Naive thymus-derived CD8-positive, alpha-beta T cell (primary cell): ENCODE results near the gene DMRT2. TPM values are rescaled to one million over a fixed set of nuclear protein-coding genes. Genes with fewer than 3 reads are reported as not detected.

Experiments
- ATAC-seq, 2 donors: fragments of 150-1000 bp; cut with Tn5 transposase in 1 of 2; sonication (Bioruptor Pico), chemical (Tn5 transposase) in 1 of 2; 1 replicate in 1 of 2; 2 replicates in 1 of 2; pipeline ENCODE4 v1.10.0; 2021; ENCODE audit warnings: mild to moderate bottlenecking in 2 of 2, moderate library complexity in 2 of 2
- POLR2A ChIA-PET: fragments of 350-600 bp; sonication (Branson Sonifier 250); formaldehyde crosslinking; loops from one replicate; lab custom pipeline; 2021; ENCODE audit warnings: antibody characterized with exemption; lab: Charles Lee
- DNase-seq, 10 donors: peaks; one replicate each; pipeline versions ENCODE4 v3.0.0 to v3.0.0-alpha.2; 2020 to 2022
- H3K27ac Mint-ChIP-seq, 10 donors: one replicate each; pipeline ENCODE4 v1.8.0; 2020 to 2022; ENCODE audit warnings: mild to moderate bottlenecking in 10 of 10, mixed read lengths in 10 of 10, moderate library complexity in 4 of 10, inconsistent platforms in 1 of 10
- H3K27me3 Mint-ChIP-seq, 5 donors: one replicate each; pipeline ENCODE4 v1.8.0; 2021 to 2022; ENCODE audit warnings: mixed read lengths in 5 of 5
- H3K36me3 Mint-ChIP-seq, 3 donors: one replicate each; pipeline ENCODE4 v1.8.0; 2020 to 2022; ENCODE audit warnings: mixed read lengths in 3 of 3, mild to moderate bottlenecking in 2 of 3, inconsistent platforms in 1 of 3
- H3K4me1 Mint-ChIP-seq, 4 donors: one replicate each; pipeline ENCODE4 v1.8.0; 2021 to 2022; ENCODE audit warnings: mixed read lengths in 4 of 4
- H3K4me3 Mint-ChIP-seq, 10 donors: one replicate each; pipeline ENCODE4 v1.8.0; 2020 to 2022; ENCODE audit warnings: mild to moderate bottlenecking in 10 of 10, mixed read lengths in 10 of 10, moderate library complexity in 6 of 10, inconsistent platforms in 1 of 10
- H3K9me3 Mint-ChIP-seq, 9 donors: one replicate each; pipeline ENCODE4 v1.8.0; 2020 to 2022; ENCODE audit warnings: mixed read lengths in 9 of 9, mild to moderate bottlenecking in 3 of 9, inconsistent platforms in 1 of 9, moderate library complexity in 1 of 9
- polyA plus RNA-seq, 3 donors: library from polyadenylated mRNA; unstranded; fragments of 300-500 nt; fragmentation: Illumina TruSeq; gene quantifications; one replicate each; pipeline ENCODE4 v1.2.3, GENCODE V29; 2021
- total RNA-seq, 8 experiments: library from RNA in 2 of 8; stranded (reverse) in 2 of 8; gene quantifications; one replicate each; pipeline ENCODE4 v1.2.3 and lab custom pipeline; 2021 to 2026

The DMRT2 gene
- total and polyA plus RNA-seq, 5 experiments from 2014 or later, result not detected

DNA sequence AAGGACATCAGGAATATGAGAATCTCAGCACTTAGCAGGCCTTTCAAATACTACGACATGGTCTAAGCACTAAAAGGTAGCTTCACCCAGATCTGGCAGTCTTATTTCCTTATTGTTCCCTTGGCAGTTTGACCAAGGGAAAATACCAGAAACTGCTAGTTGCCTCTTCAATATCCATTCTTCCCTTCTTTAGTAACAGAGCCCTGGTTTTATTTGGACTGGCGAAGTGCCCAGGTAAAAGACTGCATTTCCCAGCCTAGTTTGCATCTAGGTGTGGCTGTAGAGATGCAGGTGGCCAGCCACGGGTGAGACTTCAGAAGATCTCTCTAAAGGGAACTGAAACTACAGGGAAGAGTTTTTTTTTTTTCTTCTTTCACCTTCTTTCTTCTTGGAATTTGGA lies 21.6 kb downstream of the DMRT2 start:
- Mint-ChIP-seq H3K9me3 (peaks cover 0 to 19% (median 6%) of the 10 kb centered on the region in 9 donors), H3K36me3 (peaks cover 0 to 8% (median 0%) of the 10 kb centered on the region in 3 donors), H3K27me3 (peaks cover 6 to 42% (median 26%) of the 10 kb centered on the region in 5 donors), H3K4me3 (no peak overlapping the region), H3K4me1 (no peaks in the 10 kb centered on the region), H3K27ac (no peak overlapping the region)
- ATAC-seq (no peak), DNase-seq (no peak)
- POLR2A ChIA-PET, result no interaction called here

DNA sequence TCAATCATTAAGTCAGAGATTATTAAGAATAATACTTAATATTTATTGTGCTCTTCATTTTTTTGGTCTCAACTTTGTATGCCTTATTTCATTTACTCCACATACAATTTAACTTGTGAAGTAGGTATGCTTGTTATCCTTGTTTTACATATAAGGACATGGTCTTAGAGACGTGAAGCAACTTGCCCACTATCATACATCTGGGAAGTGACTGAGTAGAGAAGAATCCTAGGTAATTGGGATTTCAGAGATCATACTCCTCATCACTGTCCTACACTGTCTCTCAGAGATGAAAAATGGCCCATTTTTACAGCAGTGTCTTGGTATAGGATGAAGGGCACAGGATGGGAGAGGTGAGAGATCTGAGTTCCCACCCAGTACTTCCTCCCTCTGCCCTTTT lies 23.3 kb downstream of the DMRT2 start:
- H3K4me3 Mint-ChIP-seq, result no peak overlapping the region
- peaks cover 0 to 4% (median 0%) of the 10 kb centered on the region in 3 donors for H3K36me3 Mint-ChIP-seq
- peaks cover 8 to 52% (median 26%) of the 10 kb centered on the region in 5 donors for H3K27me3 Mint-ChIP-seq
- DNase-seq, result no peak
- H3K4me1 Mint-ChIP-seq, result no peaks in the 10 kb centered on the region
- peaks cover 0 to 4% (median 0%) of the 10 kb centered on the region in 9 donors for H3K9me3 Mint-ChIP-seq
- POLR2A ChIA-PET, result no interaction called here
- no peak for ATAC-seq
- no peak overlapping the region for H3K27ac Mint-ChIP-seq

DNA sequence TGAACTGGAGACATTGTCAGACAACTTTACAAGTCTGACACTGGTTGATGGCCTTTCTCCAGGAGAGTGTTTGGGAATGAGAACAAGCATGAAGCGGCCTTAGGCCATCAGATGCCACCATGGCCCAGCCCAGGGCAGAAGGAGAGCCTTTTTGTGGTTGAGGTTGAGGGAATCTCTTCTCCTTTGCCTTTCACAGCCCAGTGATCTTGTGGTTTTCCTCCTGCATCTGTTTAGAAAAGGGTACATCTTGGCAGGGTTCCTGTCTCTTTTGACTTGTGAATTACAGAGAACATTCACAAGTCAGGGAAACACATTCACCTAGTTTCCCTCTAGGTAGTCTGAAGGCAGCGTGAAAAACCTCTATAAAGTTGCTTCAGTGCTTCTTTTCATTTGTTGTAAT lies 27.5 kb downstream of the DMRT2 start:
- no peak for DNase-seq
- Mint-ChIP-seq H3K27me3 (peaks cover 18 to 49% (median 23%) of the 10 kb centered on the region in 5 donors), H3K36me3 (no peaks in the 10 kb centered on the region), H3K4me3 (no peak overlapping the region), H3K27ac (no peak overlapping the region), H3K4me1 (no peaks in the 10 kb centered on the region), H3K9me3 (peaks cover 0 to 1% (median 0%) of the 10 kb centered on the region in 9 donors)
- no peak for ATAC-seq
- POLR2A ChIA-PET, result no interaction called here

DNA sequence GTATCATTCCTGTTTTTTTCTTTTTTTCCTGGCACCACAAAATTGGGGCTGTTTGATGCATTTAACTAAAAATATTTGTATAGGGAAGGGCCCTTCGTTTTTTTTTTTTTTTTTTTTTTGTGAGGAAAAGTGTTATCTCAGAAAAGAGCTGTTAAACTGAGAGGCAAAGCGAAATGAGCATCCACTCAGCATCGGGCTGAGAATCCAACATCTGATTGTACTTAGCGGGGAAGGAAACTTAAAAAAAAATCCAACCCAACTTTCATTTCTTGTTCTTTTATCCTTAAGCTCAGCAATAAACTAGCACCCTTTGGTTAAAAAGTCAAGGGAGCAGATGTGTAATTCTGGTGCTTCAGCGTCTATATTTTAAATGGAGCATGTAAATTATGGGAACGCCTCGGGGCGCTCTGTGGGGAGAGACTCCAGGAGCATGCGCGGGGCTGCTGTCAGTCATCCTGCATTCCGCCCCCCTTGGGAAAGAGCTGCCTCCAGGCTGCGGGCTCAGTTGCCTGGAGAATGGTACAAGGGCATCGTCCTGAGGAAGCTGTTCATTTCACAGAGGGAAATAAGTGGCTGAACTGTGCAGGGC lies 33.3 kb downstream of the DMRT2 start:
- ATAC-seq (no peak), DNase-seq (no peak)
- POLR2A ChIA-PET, result no interaction called here
- H3K9me3 Mint-ChIP-seq, result no peaks in the 10 kb centered on the region
- H3K4me3 Mint-ChIP-seq, result no peak overlapping the region
- H3K4me1 Mint-ChIP-seq, result no peaks in the 10 kb centered on the region
- H3K27ac Mint-ChIP-seq, result no peak overlapping the region
- no peaks in the 10 kb centered on the region for H3K36me3 Mint-ChIP-seq
- peaks cover 14 to 31% (median 16%) of the 10 kb centered on the region in 5 donors for H3K27me3 Mint-ChIP-seq

DNA sequence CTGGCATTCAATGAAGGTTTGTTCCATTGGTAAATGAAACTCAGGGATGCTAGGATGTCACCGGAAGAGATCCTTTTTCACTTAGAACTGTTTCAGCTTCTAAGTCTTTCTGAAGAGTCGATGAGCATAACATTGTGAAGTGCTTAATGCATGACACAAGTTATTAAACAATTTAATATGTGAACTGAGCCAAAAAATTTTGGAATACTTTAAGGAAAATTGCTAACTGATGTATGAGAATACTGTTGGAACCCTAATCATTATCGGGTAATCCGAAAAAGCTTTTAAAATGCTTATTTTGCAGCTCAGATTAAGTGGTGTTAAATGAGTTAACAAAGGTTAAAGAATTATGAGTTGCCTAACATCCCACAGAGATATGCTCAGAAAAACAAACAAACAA lies 34.9 kb downstream of the DMRT2 start:
- Mint-ChIP-seq H3K4me1 (no peaks in the 10 kb centered on the region), H3K4me3 (no peak overlapping the region), H3K36me3 (no peaks in the 10 kb centered on the region), H3K9me3 (no peaks in the 10 kb centered on the region), H3K27me3 (peaks cover 15 to 30% (median 18%) of the 10 kb centered on the region in 5 donors), H3K27ac (no peak overlapping the region)
- POLR2A ChIA-PET, result no interaction called here
- DNase-seq (no peak), ATAC-seq (no peak)

DNA sequence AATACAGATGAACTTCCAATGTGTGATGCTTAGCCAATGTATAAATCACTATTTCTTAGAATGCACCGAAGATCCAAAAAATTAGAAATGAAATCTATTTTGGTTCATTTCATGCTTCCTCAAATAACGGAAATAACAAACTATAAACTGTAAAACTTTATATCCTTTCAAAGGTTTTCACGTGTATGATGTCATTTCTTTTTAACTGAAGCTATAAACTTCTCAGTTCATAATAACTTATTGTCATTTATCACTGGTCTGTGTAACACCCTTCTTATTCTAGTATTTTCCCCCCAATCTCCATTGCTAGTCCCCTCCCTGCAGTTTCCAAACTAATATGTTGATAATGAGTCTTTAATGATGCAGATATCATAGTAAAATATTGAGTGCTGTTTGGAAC lies 36.4 kb downstream of the DMRT2 start:
- ATAC-seq (no peak), DNase-seq (no peak)
- Mint-ChIP-seq H3K4me3 (no peak overlapping the region), H3K36me3 (no peaks in the 10 kb centered on the region), H3K9me3 (no peaks in the 10 kb centered on the region), H3K27me3 (peaks cover 17 to 33% (median 22%) of the 10 kb centered on the region in 5 donors), H3K4me1 (no peaks in the 10 kb centered on the region), H3K27ac (no peak overlapping the region)
- POLR2A ChIA-PET, result no interaction called here

DNA sequence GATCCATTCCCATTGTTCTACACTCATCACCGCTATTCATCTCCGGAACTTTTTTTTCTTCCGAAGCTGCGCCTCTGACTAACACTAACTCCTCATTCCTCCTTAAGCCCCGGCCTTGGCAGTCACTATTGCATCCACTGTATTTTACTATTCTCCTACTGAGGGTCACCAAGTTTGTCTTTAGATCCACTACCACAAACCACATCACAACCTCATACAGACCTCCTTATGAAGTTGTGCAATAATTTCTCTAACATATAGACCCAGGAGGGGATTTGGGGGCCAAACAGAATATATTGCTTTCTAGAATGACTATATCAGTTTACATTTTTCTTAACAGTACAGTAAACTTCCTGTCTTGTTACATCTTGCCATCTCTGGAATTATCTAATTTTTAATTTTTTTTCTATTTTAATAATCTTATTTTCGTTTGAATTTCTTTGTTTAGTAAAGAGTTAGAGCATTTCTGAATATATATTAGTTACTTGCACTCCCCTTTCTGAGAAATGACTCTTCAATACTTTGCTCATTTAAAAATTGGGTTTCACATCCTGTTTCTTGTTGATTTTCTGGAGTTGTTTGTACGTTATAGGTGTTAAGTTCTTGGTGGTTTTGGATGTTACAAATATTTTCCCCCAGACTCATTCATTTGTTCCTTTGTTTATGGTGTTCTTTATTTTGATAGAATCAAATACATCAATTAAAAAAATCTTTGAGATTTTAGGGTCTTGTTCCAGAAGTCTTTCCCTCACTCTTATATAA lies 37.1 kb downstream of the DMRT2 start:
- Mint-ChIP-seq H3K9me3 (no peaks in the 10 kb centered on the region), H3K4me1 (no peaks in the 10 kb centered on the region), H3K27me3 (peaks cover 15 to 28% (median 19%) of the 10 kb centered on the region in 5 donors), H3K4me3 (no peak overlapping the region), H3K36me3 (no peaks in the 10 kb centered on the region), H3K27ac (no peak overlapping the region)
- POLR2A ChIA-PET, result no interaction called here
- ATAC-seq (no peak), DNase-seq (no peak)

DNA sequence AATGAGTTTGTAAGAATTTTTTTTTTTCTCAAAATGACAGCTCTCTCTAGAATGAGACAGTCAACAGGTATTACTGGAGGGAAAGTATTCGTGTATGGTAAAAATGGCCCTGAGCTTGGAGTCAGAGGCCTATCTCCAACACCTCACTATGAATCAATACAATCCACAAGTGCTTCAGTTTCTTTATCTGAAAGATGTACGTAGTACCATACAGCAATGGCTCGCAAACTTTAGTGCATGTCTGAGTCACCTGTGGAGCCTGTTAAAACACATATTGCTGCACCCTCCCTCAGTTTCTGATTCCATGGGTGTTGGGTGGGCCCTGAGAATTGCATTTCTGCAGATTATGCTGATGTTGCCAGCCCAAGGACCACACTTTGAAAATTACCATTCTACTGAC lies 44.6 kb downstream of the DMRT2 start:
- H3K27me3 Mint-ChIP-seq, result peaks cover 14 to 44% (median 29%) of the 10 kb centered on the region in 5 donors
- H3K27ac Mint-ChIP-seq, result no peak overlapping the region
- H3K4me1 Mint-ChIP-seq, result no peaks in the 10 kb centered on the region
- no peak for ATAC-seq
- H3K4me3 Mint-ChIP-seq, result no peak overlapping the region
- H3K36me3 Mint-ChIP-seq, result peaks cover 0 to 5% (median 0%) of the 10 kb centered on the region in 3 donors
- H3K9me3 Mint-ChIP-seq, result peaks cover 0 to 2% (median 0%) of the 10 kb centered on the region in 9 donors
- DNase-seq, result no peak
- POLR2A ChIA-PET, result no interaction called here

DNA sequence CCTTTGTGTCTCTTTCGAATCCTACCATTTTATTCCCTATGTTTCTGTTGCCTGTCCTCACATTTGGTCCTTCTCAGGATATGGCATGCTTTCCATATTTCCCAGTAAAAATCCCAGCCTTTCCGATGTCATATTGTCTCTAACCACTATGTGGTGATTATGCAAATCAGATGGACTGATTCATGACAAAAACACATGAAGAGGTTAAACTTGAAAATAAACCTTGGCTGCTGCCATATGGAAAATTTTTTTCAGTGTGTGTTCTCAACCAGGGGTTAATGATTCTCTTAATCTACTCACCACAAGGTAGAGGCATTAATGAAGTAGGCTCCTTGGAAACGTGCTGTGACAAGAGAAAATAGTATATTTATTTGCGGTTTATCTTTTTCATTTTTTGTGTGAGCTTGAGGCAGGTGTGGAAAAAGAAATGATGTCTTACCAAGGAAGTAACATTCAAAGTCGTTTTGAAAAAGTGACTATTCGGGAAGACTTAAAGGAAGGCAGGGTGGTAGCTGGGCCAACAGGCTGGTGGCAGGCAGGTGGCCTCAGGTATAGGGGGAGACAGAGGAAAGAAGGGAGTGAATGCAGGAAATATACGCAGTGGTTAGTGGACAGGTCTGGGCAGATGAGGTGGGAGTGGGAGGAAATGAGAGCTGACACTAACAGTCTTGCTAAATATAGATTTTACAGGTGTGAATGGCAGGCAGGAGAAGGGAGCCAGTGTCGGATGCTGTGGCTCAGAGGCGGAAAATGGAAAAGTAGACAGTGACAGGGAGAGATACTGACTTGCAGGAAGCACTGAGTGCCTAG lies 46.2 kb downstream of the DMRT2 start:
- peak overlapping the region in 1 of 10 donors; percentile 35 for H3K27ac Mint-ChIP-seq
- H3K27me3 Mint-ChIP-seq, result peaks cover 11 to 46% (median 31%) of the 10 kb centered on the region in 5 donors
- peaks cover 0 to 5% (median 0%) of the 10 kb centered on the region in 3 donors for H3K36me3 Mint-ChIP-seq
- POLR2A ChIA-PET, result no interaction called here
- DNase-seq, result no peak
- no peak overlapping the region for H3K4me3 Mint-ChIP-seq
- ATAC-seq, result no peak
- H3K9me3 Mint-ChIP-seq, result peaks cover 0 to 2% (median 0%) of the 10 kb centered on the region in 9 donors
- H3K4me1 Mint-ChIP-seq, result no peaks in the 10 kb centered on the region

DNA sequence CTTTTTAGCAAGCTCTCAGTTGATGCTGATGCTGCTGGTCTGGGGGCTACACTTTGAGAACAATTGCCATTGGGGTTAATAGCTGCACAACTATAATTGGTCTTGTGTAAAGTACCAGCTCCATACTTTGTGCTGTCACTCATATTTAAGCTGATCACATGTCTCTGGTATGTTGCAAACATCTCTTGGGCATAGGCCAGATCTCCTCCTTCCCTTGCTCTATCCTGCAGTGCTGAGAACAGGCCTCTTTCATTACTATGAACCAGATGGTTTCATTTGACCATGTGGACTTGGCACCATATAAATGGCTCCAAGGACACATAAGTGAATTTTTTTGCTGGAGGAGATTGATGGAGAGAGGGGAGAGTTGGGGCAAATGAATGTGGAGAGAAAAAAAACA lies 48.4 kb downstream of the DMRT2 start:
- peaks cover 0 to 2% (median 0%) of the 10 kb centered on the region in 4 donors for H3K4me1 Mint-ChIP-seq
- H3K27ac Mint-ChIP-seq, result no peak overlapping the region
- peaks cover 11 to 60% (median 30%) of the 10 kb centered on the region in 5 donors for H3K27me3 Mint-ChIP-seq
- no peak for ATAC-seq
- H3K4me3 Mint-ChIP-seq, result no peak overlapping the region
- DNase-seq, result no peak
- H3K36me3 Mint-ChIP-seq, result peaks cover 0 to 5% (median 0%) of the 10 kb centered on the region in 3 donors
- peaks cover 0 to 2% (median 0%) of the 10 kb centered on the region in 9 donors for H3K9me3 Mint-ChIP-seq
- POLR2A ChIA-PET, result no interaction called here

DNA sequence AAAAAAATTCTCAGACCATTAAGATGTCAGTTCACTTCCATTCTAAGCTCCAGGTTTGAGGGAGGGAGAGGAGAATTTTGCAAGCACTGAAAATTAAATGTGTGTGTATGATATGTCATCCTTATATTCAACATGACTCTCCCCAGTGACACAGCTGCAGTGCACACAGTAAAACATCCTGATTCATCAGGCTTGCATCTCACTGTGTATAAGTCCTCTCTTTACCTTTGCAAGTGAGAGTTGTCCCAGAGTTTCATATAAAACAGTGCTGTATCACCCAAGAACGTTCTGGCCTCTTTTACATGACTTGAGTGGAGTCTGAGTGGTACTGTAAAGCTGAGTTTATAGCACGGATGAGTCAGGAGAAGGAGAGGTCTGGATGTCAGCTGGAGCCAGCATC lies 50.0 kb downstream of the DMRT2 start:
- DNase-seq (no peak), ATAC-seq (no peak)
- peaks cover 0 to 2% (median 0%) of the 10 kb centered on the region in 4 donors for H3K4me1 Mint-ChIP-seq
- POLR2A ChIA-PET, result no interaction called here
- peaks cover 0 to 7% (median 2%) of the 10 kb centered on the region in 9 donors for H3K9me3 Mint-ChIP-seq
- no peak overlapping the region for H3K27ac Mint-ChIP-seq
- H3K27me3 Mint-ChIP-seq, result peaks cover 13 to 60% (median 30%) of the 10 kb centered on the region in 5 donors
- no peak overlapping the region for H3K4me3 Mint-ChIP-seq
- H3K36me3 Mint-ChIP-seq, result peaks cover 0 to 5% (median 0%) of the 10 kb centered on the region in 3 donors

DNA sequence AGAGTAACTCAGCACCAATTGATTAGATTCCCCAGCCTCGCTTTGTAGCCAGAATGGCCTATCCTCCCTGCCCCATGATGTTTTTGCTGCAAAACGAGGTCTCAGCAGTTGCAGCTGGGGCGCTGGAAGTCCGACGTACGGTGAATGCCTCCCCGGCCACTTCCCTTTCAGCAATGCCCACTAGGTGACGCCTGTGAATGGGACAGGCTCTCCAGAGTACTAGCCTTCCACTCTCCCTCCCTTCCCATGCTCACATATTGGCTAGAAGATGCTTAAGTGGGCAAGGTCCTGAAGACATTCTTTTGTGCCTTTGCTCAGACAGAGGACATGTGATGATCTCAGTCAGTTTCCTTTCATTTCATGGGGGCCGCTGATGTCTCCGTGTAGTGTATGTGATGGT lies 50.8 kb downstream of the DMRT2 start:
- POLR2A ChIA-PET, result no interaction called here
- DNase-seq (no peak), ATAC-seq (no peak)
- H3K27me3 Mint-ChIP-seq, result peaks cover 13 to 59% (median 29%) of the 10 kb centered on the region in 5 donors
- peaks cover 0 to 6% (median 0%) of the 10 kb centered on the region in 3 donors for H3K36me3 Mint-ChIP-seq
- no peak overlapping the region for H3K4me3 Mint-ChIP-seq
- no peak overlapping the region for H3K27ac Mint-ChIP-seq
- peaks cover 0 to 11% (median 2%) of the 10 kb centered on the region in 9 donors for H3K9me3 Mint-ChIP-seq
- H3K4me1 Mint-ChIP-seq, result peaks cover 0 to 2% (median 0%) of the 10 kb centered on the region in 4 donors
